ENCODE measurements around the gene RYR1. TPM values are rescaled to one million over a fixed set of nuclear protein-coding genes. Genes with fewer than 3 reads are reported as not detected.

Gene RYR1
- total RNA-seq, 1 donor from 2014 or later = 0.12 TPM

GRCh38 chr19:38457690-38458405 lies 24.4 kb downstream of the RYR1 start:
- no peak for TF ChIP-seq CTCF (conservative IDR thresholded peaks at IDR 0.05; ENCODE audit: low read depth, low read length)
- H3K4me3 ChIP-seq (ENCODE audit: low read depth, low read length) = no peak overlapping the region
- no peak for DNase-seq (ENCODE audit: low read depth)

GRCh38 chr19:38458991-38459390 lies 25.5 kb downstream of the RYR1 start:
- no peak for DNase-seq (ENCODE audit: low read depth)
- TF ChIP-seq CTCF (conservative IDR thresholded peaks at IDR 0.05; ENCODE audit: low read depth, low read length) = no peak
- no peak overlapping the region for H3K4me3 ChIP-seq (ENCODE audit: low read depth, low read length)

- no peak for DNase-seq (ENCODE audit: low read depth)
- H3K4me3 ChIP-seq (ENCODE audit: low read depth, low read length) = no peak overlapping the region
- no peak for TF ChIP-seq CTCF (conservative IDR thresholded peaks at IDR 0.05; ENCODE audit: low read depth, low read length)
Measured at GRCh38 chr19:38463365-38463764, 29.9 kb downstream of the RYR1 start.

GRCh38 chr19:38464421-38465082 lies 31.1 kb downstream of the RYR1 start:
- H3K4me3 ChIP-seq (ENCODE audit: low read depth, low read length) = no peak overlapping the region
- no peak for TF ChIP-seq CTCF (conservative IDR thresholded peaks at IDR 0.05; ENCODE audit: low read depth, low read length)
- DNase-seq (ENCODE audit: low read depth) = no peak

GRCh38 chr19:38466050-38466449 lies 32.6 kb downstream of the RYR1 start:
- DNase-seq (ENCODE audit: low read depth) = no peak
- no peak overlapping the region for H3K4me3 ChIP-seq (ENCODE audit: low read depth, low read length)
- no peak for TF ChIP-seq CTCF (conservative IDR thresholded peaks at IDR 0.05; ENCODE audit: low read depth, low read length)

GRCh38 chr19:38467541-38468525 lies 34.3 kb downstream of the RYR1 start:
- no peak for DNase-seq (ENCODE audit: low read depth)

More at GRCh38 chr19:38467541-38468525, 34.3 kb downstream of the RYR1 start:
- no peak for TF ChIP-seq CTCF (conservative IDR thresholded peaks at IDR 0.05; ENCODE audit: low read depth, low read length)
- no peak overlapping the region for H3K4me3 ChIP-seq (ENCODE audit: low read depth, low read length)

Data from epithelial cell of proximal tubule (primary cell).